K562 (cell line): ENCODE data around the gene TTBK1. TPM values are rescaled to one million over a fixed set of nuclear protein-coding genes. Genes with fewer than 3 reads are reported as not detected.

ENCODE experiments used
- BRD4 ChIP-seq: fragments of 200-600 bp; sonication (generic); IDR thresholded peaks from 2 replicates; pipeline ENCODE4 v1.6.1; 2017; ENCODE audit warnings: inconsistent platforms
- DPF2 ChIP-seq: fragments of 450-650 bp; IDR thresholded peaks from 2 replicates; pipeline ENCODE4 v1.6.1; 2016
- ELF4 ChIP-seq: fragments of 450-650 bp; formaldehyde crosslinking; IDR thresholded peaks from 2 replicates; pipeline ENCODE4 v1.4.0; 2022; ENCODE audit warnings: missing genetic modification characterization
- FOSL1 ChIP-seq: fragments of 200-800 bp; sonication (Bioruptor generic); conservative IDR thresholded peaks from 2 replicates; pipeline ENCODE4 v1.6.1; 2016; ENCODE audit warnings: missing genetic modification characterization, missing compliant biosample characterization
- HIVEP1 ChIP-seq: fragments of 250-450 bp; sonication (Bioruptor Pico); IDR thresholded peaks from 2 replicates; pipeline ENCODE4 v1.4.0; 2020; ENCODE audit warnings: mild to moderate bottlenecking
- MAZ ChIP-seq, 2 experiments: fragments of 450-650 bp in 1 of 2; sonication (generic) in 1 of 2; formaldehyde crosslinking; IDR thresholded peaks in 1 of 2; conservative IDR thresholded peaks in 1 of 2; 2 replicates each; pipeline versions ENCODE4 v1.4.0 to v1.5.0; 2020; ENCODE audit warnings: mild to moderate bottlenecking in 1 of 2, missing genetic modification reagents in 1 of 2
- NCOA2 ChIP-seq, 2 experiments: fragments of 450-650 bp; IDR thresholded peaks; 2 replicates each; pipeline ENCODE4 v1.6.1; 2018; ENCODE audit warnings: mild to moderate bottlenecking in 2 of 2, moderate library complexity in 1 of 2; ENCODE audit not compliant: partially characterized antibody in 2 of 2
- RBBP5 ChIP-seq: fragments of 200-600 bp; sonication (generic); IDR thresholded peaks from 2 replicates; pipeline ENCODE4 v1.6.1; 2012; ENCODE audit warnings: borderline replicate concordance, mild to moderate bottlenecking, low read length, control low read depth, inconsistent platforms; ENCODE audit not compliant: insufficient read depth, poor library complexity, severe bottlenecking
- SNRNP70 ChIP-seq: fragments of 200-400 bp; formaldehyde crosslinking; optimal IDR thresholded peaks from 2 replicates; pipeline ENCODE3; 2017; ENCODE audit warnings: low read depth, low read length
- TFE3 ChIP-seq: fragments of 450-650 bp; formaldehyde crosslinking; IDR thresholded peaks from 2 replicates; pipeline ENCODE4 v1.4.0; 2020; ENCODE audit warnings: mild to moderate bottlenecking, mixed read lengths
- ZNF324 ChIP-seq: fragments of 250-450 bp; sonication (Bioruptor Pico); IDR thresholded peaks from 2 replicates; pipeline ENCODE4 v1.4.0; 2020; ENCODE audit warnings: mild to moderate bottlenecking
- ZNF766 ChIP-seq: fragments of 200-800 bp; sonication (Bioruptor generic); conservative IDR thresholded peaks from 2 replicates; pipeline ENCODE4 v1.6.1; 2016; ENCODE audit warnings: missing genetic modification characterization, missing compliant biosample characterization
- ZNF778 ChIP-seq: fragments of 450-650 bp; formaldehyde crosslinking; IDR thresholded peaks from 2 replicates; pipeline ENCODE4 v1.4.0; 2020; ENCODE audit warnings: mild to moderate bottlenecking, moderate library complexity
- polyA plus RNA-seq, 8 experiments: library from polyadenylated mRNA; depleted of rRNA in 4 of 8; stranded (reverse) in 5 of 8; unstranded in 3 of 8; fragments of >200 nt; fragmentation: Nextera tagmentation in 2 of 8; fragmentation: Illumina TruSeq in 1 of 8; extraction: Ambion mirVana in 2 of 8; extraction: Trizol in 1 of 8; gene quantifications; 2 replicates each; pipeline versions ENCODE4 v1.2.1 to v1.2.3, GENCODE V29; 2011 to 2014; ENCODE audit warnings: inconsistent platforms in 1 of 8, missing spikeins in 1 of 8
- total RNA-seq, 7 experiments: library from RNA; depleted of rRNA in 6 of 7; stranded (reverse); fragments of >200 nt in 6 of 7; fragmentation: Illumina TruSeq in 2 of 7; extraction: Trizol in 2 of 7; gene quantifications; 2 replicates each; pipeline versions ENCODE4 v1.2.1 to v1.2.3, GENCODE V29; 2011 to 2021; ENCODE audit warnings: low replicate concordance in 1 of 7
- TF ChIP-seq, protein P1 (sequence below), 2 experiments: IDR thresholded peaks; 2 replicates each; pipeline ENCODE4 v1.6.1; 2012; ENCODE audit warnings: improper control_type of control experiment in 2 of 2, low read depth in 2 of 2, low read length in 2 of 2, borderline replicate concordance in 1 of 2
- TF ChIP-seq, protein P2 (sequence below): fragments of 450-650 bp; formaldehyde crosslinking; IDR thresholded peaks from 2 replicates; pipeline ENCODE4 v1.4.0; 2020; ENCODE audit warnings: mild to moderate bottlenecking, moderate library complexity
- TF ChIP-seq, protein P3 (sequence below): fragments of 450-650 bp; IDR thresholded peaks from 2 replicates; pipeline ENCODE4 v1.6.1; 2016; ENCODE audit warnings: antibody characterized with exemption
- TF ChIP-seq, protein P4 (sequence below): fragments of 450-650 bp; IDR thresholded peaks from 2 replicates; pipeline ENCODE4 v1.6.1; 2016; ENCODE audit warnings: low read depth, mild to moderate bottlenecking, moderate library complexity

Gene TTBK1
- total and polyA plus RNA-seq, 9 of the 15 experiments (the other 6 are each of a cell fraction or from before 2014, with no cell fraction given), result not detected

DNA sequence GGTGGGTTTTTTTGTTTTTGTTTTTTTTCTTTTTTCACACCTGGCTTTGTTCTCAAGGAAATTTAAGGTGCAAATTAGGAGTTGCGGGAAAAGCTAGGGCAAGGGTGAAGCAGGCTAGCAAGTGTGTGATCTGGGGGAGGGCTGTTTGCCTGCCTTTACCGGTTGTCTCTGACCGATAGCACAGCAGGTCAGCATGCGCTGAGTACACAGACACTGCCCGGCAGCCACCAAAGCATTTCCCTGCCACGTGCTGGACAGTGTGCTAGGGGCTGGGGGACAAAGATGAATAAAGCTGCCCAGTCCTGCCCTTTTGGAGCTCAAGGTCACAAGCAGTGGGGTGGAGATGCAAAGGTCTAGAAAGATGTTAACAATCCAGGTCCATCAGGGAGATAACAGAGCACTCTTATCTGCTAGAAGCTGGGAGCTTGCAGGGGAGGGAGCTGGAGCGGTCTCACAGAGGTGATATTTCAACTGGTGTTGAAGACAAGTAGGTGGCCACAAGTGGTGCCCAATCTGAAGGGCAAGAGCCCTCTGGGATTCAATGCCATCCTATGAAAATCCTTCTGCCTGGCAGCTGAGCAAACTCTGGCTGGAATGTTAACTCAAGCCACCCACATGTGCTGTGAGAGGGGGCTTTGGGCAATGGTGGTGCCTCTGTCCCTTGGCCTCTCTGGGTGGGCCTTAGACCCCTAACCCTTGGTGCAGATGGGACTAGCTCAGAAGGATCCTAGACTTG lies 24.5 kb downstream of the TTBK1 start (continued):
- TF ChIP-seq, protein P1, sequence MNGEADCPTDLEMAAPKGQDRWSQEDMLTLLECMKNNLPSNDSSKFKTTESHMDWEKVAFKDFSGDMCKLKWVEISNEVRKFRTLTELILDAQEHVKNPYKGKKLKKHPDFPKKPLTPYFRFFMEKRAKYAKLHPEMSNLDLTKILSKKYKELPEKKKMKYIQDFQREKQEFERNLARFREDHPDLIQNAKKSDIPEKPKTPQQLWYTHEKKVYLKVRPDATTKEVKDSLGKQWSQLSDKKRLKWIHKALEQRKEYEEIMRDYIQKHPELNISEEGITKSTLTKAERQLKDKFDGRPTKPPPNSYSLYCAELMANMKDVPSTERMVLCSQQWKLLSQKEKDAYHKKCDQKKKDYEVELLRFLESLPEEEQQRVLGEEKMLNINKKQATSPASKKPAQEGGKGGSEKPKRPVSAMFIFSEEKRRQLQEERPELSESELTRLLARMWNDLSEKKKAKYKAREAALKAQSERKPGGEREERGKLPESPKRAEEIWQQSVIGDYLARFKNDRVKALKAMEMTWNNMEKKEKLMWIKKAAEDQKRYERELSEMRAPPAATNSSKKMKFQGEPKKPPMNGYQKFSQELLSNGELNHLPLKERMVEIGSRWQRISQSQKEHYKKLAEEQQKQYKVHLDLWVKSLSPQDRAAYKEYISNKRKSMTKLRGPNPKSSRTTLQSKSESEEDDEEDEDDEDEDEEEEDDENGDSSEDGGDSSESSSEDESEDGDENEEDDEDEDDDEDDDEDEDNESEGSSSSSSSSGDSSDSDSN (IDR thresholded peaks at IDR 0.05; ENCODE audit: borderline replicate concordance in 1 of 2, low read depth in 2 of 2, low read length in 2 of 2), result peak; percentile 21 to 70; a peak in 1 of 4 replicates
- TF ChIP-seq, protein P2, sequence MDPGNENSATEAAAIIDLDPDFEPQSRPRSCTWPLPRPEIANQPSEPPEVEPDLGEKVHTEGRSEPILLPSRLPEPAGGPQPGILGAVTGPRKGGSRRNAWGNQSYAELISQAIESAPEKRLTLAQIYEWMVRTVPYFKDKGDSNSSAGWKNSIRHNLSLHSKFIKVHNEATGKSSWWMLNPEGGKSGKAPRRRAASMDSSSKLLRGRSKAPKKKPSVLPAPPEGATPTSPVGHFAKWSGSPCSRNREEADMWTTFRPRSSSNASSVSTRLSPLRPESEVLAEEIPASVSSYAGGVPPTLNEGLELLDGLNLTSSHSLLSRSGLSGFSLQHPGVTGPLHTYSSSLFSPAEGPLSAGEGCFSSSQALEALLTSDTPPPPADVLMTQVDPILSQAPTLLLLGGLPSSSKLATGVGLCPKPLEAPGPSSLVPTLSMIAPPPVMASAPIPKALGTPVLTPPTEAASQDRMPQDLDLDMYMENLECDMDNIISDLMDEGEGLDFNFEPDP (CRISPR knock-in tag), result no peak
- no peak for TF ChIP-seq HIVEP1 (CRISPR knock-in tag)
- 0 out of 2 replicates have a peak, but pooled peaks have one; percentile 11 for TF ChIP-seq ELF4 (CRISPR knock-in tag)
- TF ChIP-seq MAZ (CRISPR knock-in tag; conservative IDR thresholded peaks at IDR 0.05 in 1 of 2, IDR thresholded peaks at IDR 0.05 in 1 of 2), result peak; percentile 31 to 58; a peak in 3 of 4 replicates
- peak; percentile 24; the same call in 1 of the 2 replicates for TF ChIP-seq FOSL1 (tag)
- TF ChIP-seq SNRNP70, result no peak
- no peak for TF ChIP-seq ZNF778 (CRISPR knock-in tag)
- no peak for TF ChIP-seq NCOA2 (IDR thresholded peaks at IDR 0.05; ENCODE audit: partially characterized antibody in 2 of 2)
- TF ChIP-seq ZNF766, result no peak
- TF ChIP-seq, protein P3, sequence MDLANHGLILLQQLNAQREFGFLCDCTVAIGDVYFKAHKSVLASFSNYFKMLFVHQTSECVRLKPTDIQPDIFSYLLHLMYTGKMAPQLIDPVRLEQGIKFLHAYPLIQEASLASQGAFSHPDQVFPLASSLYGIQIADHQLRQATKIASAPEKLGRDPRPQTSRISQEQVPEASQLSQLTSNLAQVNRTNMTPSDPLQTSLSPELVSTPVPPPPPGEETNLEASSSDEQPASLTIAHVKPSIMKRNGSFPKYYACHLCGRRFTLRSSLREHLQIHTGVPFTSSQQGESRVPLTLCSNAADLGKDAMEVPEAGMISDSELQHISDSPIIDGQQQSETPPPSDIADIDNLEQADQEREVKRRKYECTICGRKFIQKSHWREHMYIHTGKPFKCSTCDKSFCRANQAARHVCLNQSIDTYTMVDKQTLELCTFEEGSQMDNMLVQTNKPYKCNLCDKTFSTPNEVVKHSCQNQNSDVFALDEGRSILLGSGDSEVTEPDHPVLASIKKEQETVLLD, result peak; percentile 71
- no peak for TF ChIP-seq ZNF324
- TF ChIP-seq BRD4, result no peak
- TF ChIP-seq TFE3 (CRISPR knock-in tag), result no peak
- TF ChIP-seq, protein P4, sequence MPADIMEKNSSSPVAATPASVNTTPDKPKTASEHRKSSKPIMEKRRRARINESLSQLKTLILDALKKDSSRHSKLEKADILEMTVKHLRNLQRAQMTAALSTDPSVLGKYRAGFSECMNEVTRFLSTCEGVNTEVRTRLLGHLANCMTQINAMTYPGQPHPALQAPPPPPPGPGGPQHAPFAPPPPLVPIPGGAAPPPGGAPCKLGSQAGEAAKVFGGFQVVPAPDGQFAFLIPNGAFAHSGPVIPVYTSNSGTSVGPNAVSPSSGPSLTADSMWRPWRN, result peak; percentile 95
- no peak for TF ChIP-seq RBBP5
- peak; percentile 90 for TF ChIP-seq DPF2
